Measurements from ENCODE around the gene RPS6KC1.

GRCh38 chr1:213135572-213135971 is 84.5 kb downstream of the RPS6KC1 start:
- TF ChIP-seq TAF1 (IDR thresholded peaks at IDR 0.05; ENCODE audit: low read depth) (no peak), TEAD4 (IDR thresholded peaks at IDR 0.05) (no peak), RAD21 (IDR thresholded peaks at IDR 0.05; ENCODE audit: low read depth) (no peak), TCF12 (IDR thresholded peaks at IDR 0.05; ENCODE audit: low read depth) (no peak)

Measured in Ishikawa (cell line).